CD14-positive monocyte (primary cell): ENCODE measurements around the gene ALDOC. TPM values are rescaled to one million over a fixed set of nuclear protein-coding genes. Genes with fewer than 3 reads are reported as not detected.

Experiments used
- DNase-seq, 3 donors: peaks; one replicate each; pipeline ENCODE4 v3.0.0-alpha.2; 2011 to 2022
- H2AFZ ChIP-seq: 2 replicates; pipeline ENCODE4 v1.6.0; 2012; ENCODE audit warnings: mild to moderate bottlenecking, low read depth, low read length, inconsistent platforms; ENCODE audit not compliant: insufficient read depth, poor library complexity, severe bottlenecking
- H3K27ac ChIP-seq, 2 donors: 1 replicate in 1 of 2; 2 replicates in 1 of 2; pipeline ENCODE4 v1.5.1; 2012 to 2013; ENCODE audit warnings: low read length in 2 of 2, control low read depth in 1 of 2, inconsistent platforms in 1 of 2, low read depth in 1 of 2, mild to moderate bottlenecking in 1 of 2
- H3K27me3 ChIP-seq, 2 donors: one replicate each; pipeline versions ENCODE4 v1.6.0 to v1.6.1; 2011 to 2013; ENCODE audit warnings: low read length in 2 of 2; ENCODE audit not compliant: control insufficient read depth in 2 of 2, insufficient read depth in 2 of 2
- H3K36me3 ChIP-seq, 2 donors: replicated peaks in 1 of 2; 1 replicate in 1 of 2; 2 replicates in 1 of 2; pipeline versions ENCODE4 v1.5.1 to v1.6.1; 2012 to 2013; ENCODE audit warnings: low read length in 2 of 2, control low read depth in 1 of 2, inconsistent platforms in 1 of 2, mild to moderate bottlenecking in 1 of 2; ENCODE audit not compliant: insufficient read depth in 2 of 2, control insufficient read depth in 1 of 2
- H3K4me1 ChIP-seq, 2 donors: 1 replicate in 1 of 2; 2 replicates in 1 of 2; pipeline versions ENCODE4 v1.5.1 to v1.6.1; 2012 to 2013; ENCODE audit warnings: low read length in 2 of 2, control low read depth in 1 of 2, inconsistent platforms in 1 of 2, mild to moderate bottlenecking in 1 of 2, moderate library complexity in 1 of 2; ENCODE audit not compliant: insufficient read depth in 2 of 2, control insufficient read depth in 1 of 2
- H3K4me2 ChIP-seq: replicated peaks from 2 replicates; pipeline ENCODE3; 2012; ENCODE audit warnings: low read length, moderate library complexity, mild to moderate bottlenecking; ENCODE audit not compliant: poor library complexity, severe bottlenecking; ENCODE audit errors: extremely low read depth
- H3K4me3 ChIP-seq, 3 experiments: fragments of 200-600 bp in 1 of 3; sonication (generic) in 1 of 3; replicated peaks in 1 of 3; 1 replicate in 2 of 3; 2 replicates in 1 of 3; pipeline ENCODE4 v1.5.1; 2011 to 2013; ENCODE audit warnings: low read length in 3 of 3, mild to moderate bottlenecking in 3 of 3, control low read depth in 2 of 3, low read depth in 2 of 3, inconsistent platforms in 1 of 3, moderate library complexity in 1 of 3
- H3K79me2 ChIP-seq: 2 replicates; pipeline ENCODE4 v1.6.0; 2012; ENCODE audit warnings: mild to moderate bottlenecking, control low read depth, inconsistent platforms, low read length, moderate library complexity; ENCODE audit not compliant: insufficient read depth
- H3K9ac ChIP-seq: 2 replicates; pipeline ENCODE4 v1.6.0; 2017; ENCODE audit warnings: low read length, mild to moderate bottlenecking; ENCODE audit not compliant: insufficient read depth, poor library complexity, severe bottlenecking
- H3K9me3 ChIP-seq, 2 donors: replicated peaks in 1 of 2; 1 replicate in 1 of 2; 2 replicates in 1 of 2; pipeline versions ENCODE4 v1.5.1 to v1.6.1; 2012 to 2013; ENCODE audit warnings: low read length in 2 of 2, control low read depth in 1 of 2; ENCODE audit not compliant: control insufficient read depth in 1 of 2, insufficient read depth in 1 of 2
- H4K20me1 ChIP-seq: 2 replicates; pipeline ENCODE4 v1.6.0; 2012; ENCODE audit warnings: mild to moderate bottlenecking, low read length, control low read depth, moderate library complexity; ENCODE audit not compliant: insufficient read depth
- H3K27ac Mint-ChIP-seq, 7 donors: one replicate each; pipeline ENCODE4 v1.8.0; 2020; ENCODE audit warnings: mild to moderate bottlenecking in 7 of 7, mixed read lengths in 7 of 7, moderate library complexity in 6 of 7, inconsistent platforms in 2 of 7
- H3K27me3 Mint-ChIP-seq, 3 donors: one replicate each; pipeline ENCODE4 v1.8.0; 2021 to 2022; ENCODE audit warnings: low read depth in 3 of 3, mild to moderate bottlenecking in 3 of 3, mixed read lengths in 3 of 3, moderate library complexity in 3 of 3, inconsistent platforms in 1 of 3
- H3K36me3 Mint-ChIP-seq, 2 donors: one replicate each; pipeline ENCODE4 v1.8.0; 2020; ENCODE audit warnings: mixed read lengths in 2 of 2, inconsistent platforms in 1 of 2, mild to moderate bottlenecking in 1 of 2
- H3K4me1 Mint-ChIP-seq: one replicate; pipeline ENCODE4 v1.8.0; 2020; ENCODE audit warnings: mild to moderate bottlenecking, mixed read lengths
- H3K4me3 Mint-ChIP-seq, 2 donors: one replicate each; pipeline ENCODE4 v1.8.0; 2020; ENCODE audit warnings: mild to moderate bottlenecking in 2 of 2, mixed read lengths in 2 of 2, moderate library complexity in 1 of 2
- H3K9me3 Mint-ChIP-seq, 7 donors: one replicate each; pipeline ENCODE4 v1.8.0; 2020 to 2022; ENCODE audit warnings: mixed read lengths in 7 of 7, mild to moderate bottlenecking in 6 of 7, moderate library complexity in 6 of 7, inconsistent platforms in 2 of 7
- CTCF ChIP-seq: fragments of 200-600 bp; IDR thresholded peaks from one replicate; pipeline ENCODE4 v1.8.0; 2022; ENCODE audit warnings: antibody characterized with exemption, mild to moderate bottlenecking
- WGBS: methylation state at CpG from one replicate; pipeline ENCODE4 v1.1.5; 2013; ENCODE audit warnings: missing lambda C conversion rate; ENCODE audit not compliant: insufficient coverage; 5-methylcytosine and 5-hydroxymethylcytosine counted together
- intact Hi-C, 2 donors: fragments of 100-400 bp; cut with micrococcal nuclease; formaldehyde crosslinking; loops; one replicate each; pipeline versions ENCODE4 v1.15.0 to v1.15.1; 2023
- polyA plus RNA-seq, 3 donors: library from polyadenylated mRNA; depleted of rRNA in 1 of 3; unstranded in 2 of 3; stranded (reverse) in 1 of 3; fragments of 300-500 nt in 2 of 3; fragments of >200 nt in 1 of 3; fragmentation: Illumina TruSeq in 2 of 3; gene quantifications; 1 replicate in 2 of 3; 2 replicates in 1 of 3; pipeline ENCODE4 v1.2.3, GENCODE V29; 2012 to 2021

ALDOC gene
- polyA plus RNA-seq, 3 donors, result 7.1 to 10.6 (median 9.8) TPM

- H3K4me3 ChIP-seq, result no peak overlapping the region
- WGBS, result no CpG with 5 or more reads among the region's 3 CpGs
- Mint-ChIP-seq H3K4me1 (no peaks in the 10 kb centered on the region), H3K27ac (no peak overlapping the region), H3K36me3 (no peaks in the 10 kb centered on the region), H3K27me3 (peaks cover 2 to 9% (median 6%) of the 10 kb centered on the region in 3 donors), H3K9me3 (no peaks in the 10 kb centered on the region), H3K4me3 (no peak overlapping the region)
- no peak overlapping the region for H3K4me2 ChIP-seq
- TF ChIP-seq CTCF, result no peak
- intact Hi-C loops, result no loop called here
- no peaks in the 10 kb centered on the region for H3K27me3 ChIP-seq
- no peaks in the 10 kb centered on the region for H3K9me3 ChIP-seq
- H3K9ac ChIP-seq, result no peak overlapping the region
- H3K4me1 ChIP-seq, result no peaks in the 10 kb centered on the region
- H2AFZ ChIP-seq, result no peak overlapping the region
- H3K79me2 ChIP-seq, result no peaks in the 10 kb centered on the region
- no peaks in the 10 kb centered on the region for H3K36me3 ChIP-seq
- no peaks in the 10 kb centered on the region for H4K20me1 ChIP-seq
- H3K27ac ChIP-seq, result no peak overlapping the region
- DNase-seq, result no peak
These were observed 47.7 kb downstream of the ALDOC start for GRCh38 chr17:28529013-28529400.

GRCh38 chr17:28528327-28529012 lies 48.2 kb downstream of the ALDOC start:
- no peak overlapping the region for H3K4me3 ChIP-seq
- Mint-ChIP-seq H3K36me3 (no peaks in the 10 kb centered on the region), H3K27me3 (peaks cover 2 to 9% (median 6%) of the 10 kb centered on the region in 3 donors), H3K27ac (no peak overlapping the region), H3K4me3 (no peak overlapping the region), H3K4me1 (no peaks in the 10 kb centered on the region), H3K9me3 (no peaks in the 10 kb centered on the region)
- no peak overlapping the region for H2AFZ ChIP-seq
- no peaks in the 10 kb centered on the region for H3K27me3 ChIP-seq
- no peaks in the 10 kb centered on the region for H3K4me1 ChIP-seq
- WGBS, result 83% methylated on average over 6 of the region's 9 CpGs
- H3K79me2 ChIP-seq, result no peaks in the 10 kb centered on the region
- no peak overlapping the region for H3K4me2 ChIP-seq
- no peak for DNase-seq
- no peak overlapping the region for H3K27ac ChIP-seq
- no peaks in the 10 kb centered on the region for H3K9me3 ChIP-seq
- no peak for TF ChIP-seq CTCF
- H3K9ac ChIP-seq, result no peak overlapping the region
- no peaks in the 10 kb centered on the region for H4K20me1 ChIP-seq
- H3K36me3 ChIP-seq, result no peaks in the 10 kb centered on the region
- intact Hi-C loops, result no loop called here
